Erythroblast (primary cell): ENCODE measurements around the gene SDK2.

ENCODE experiments used
- GATA1 ChIP-seq: IDR thresholded peaks from 2 replicates; pipeline ENCODE4 v1.6.1; 2011; ENCODE audit warnings: low read depth, mild to moderate bottlenecking, control low read depth, low read length, moderate library complexity
- POLR2A ChIP-seq: IDR thresholded peaks from 2 replicates; pipeline ENCODE4 v1.6.1; 2011; ENCODE audit warnings: mild to moderate bottlenecking, low read length

- TF ChIP-seq POLR2A (no peak), GATA1 (no peak)
Observed at GRCh38 chr17:73588301-73588846, 55.9 kb downstream of the SDK2 start.
